HCT116 (cell line): ENCODE data around the gene TTYH3. TPM values are rescaled to one million over a fixed set of nuclear protein-coding genes. Genes with fewer than 3 reads are reported as not detected.

Experiments
- ATAC-seq: fragments of 200-7000 bp; cut with Tn5 transposase; 2 replicates; pipeline ENCODE4 v1.9.1; 2020; ENCODE audit warnings: mild to moderate bottlenecking, moderate library complexity
- BruUV-seq: library from RNA; stranded (reverse); fragments of 400-500 nt; replicated peaks from 2 replicates; lab custom pipeline; 2021; lab: Mats Ljungman, UMichigan
- CTCF ChIA-PET: fragments of 300-600 bp; sonication (Branson Sonifier 250); formaldehyde crosslinking; loops from one replicate; lab custom pipeline; 2021; ENCODE audit warnings: antibody characterized with exemption; lab: Charles Lee
- POLR2A ChIA-PET: fragments of 300-600, 350-600 bp; sonication (Branson Sonifier 250); formaldehyde crosslinking; loops from one replicate; lab custom pipeline; 2021; ENCODE audit warnings: antibody characterized with exemption; lab: Charles Lee
- RAD21 ChIA-PET, 2 experiments: fragments of 300-600 bp; sonication (Branson Sonifier 250); formaldehyde crosslinking; loops; one replicate each; lab custom pipeline; 2023; ENCODE audit warnings: low total read pairs in 2 of 2; ENCODE audit not compliant: uncharacterized antibody in 2 of 2, unreplicated experiment in 2 of 2, low non-redundant PET in 1 of 2; lab: Charles Lee
- DNase-seq: peaks from one replicate; pipeline ENCODE4 v3.0.0-alpha.2; 2010; ENCODE audit warnings: low read depth, low spot score
- H2AFZ ChIP-seq: fragments of 200-600 bp; shearing (Covaris generic), sonication (generic); 2 replicates; pipeline ENCODE4 v1.6.1; 2017; ENCODE audit warnings: low read depth, mixed run types, mixed read lengths, antibody characterized with exemption, low read length; ENCODE audit not compliant: poor library complexity, severe bottlenecking
- H3K27ac ChIP-seq: 2 replicates; pipeline ENCODE4 v1.5.1; 2012; ENCODE audit warnings: low read depth, low read length
- H3K27me3 ChIP-seq: fragments of 200-600 bp; sonication (generic); 2 replicates; pipeline ENCODE4 v1.6.1; 2016; ENCODE audit warnings: mixed run types, low read length, mixed read lengths; ENCODE audit not compliant: insufficient read depth
- H3K36me3 ChIP-seq, 2 experiments: fragments of 200-500 bp in 1 of 2; fragments of 200-600 bp in 1 of 2; sonication (Bioruptor generic) in 1 of 2; sonication (generic) in 1 of 2; 2 replicates each; pipeline versions ENCODE4 v1.5.1 to v1.6.1; 2014 to 2016; ENCODE audit warnings: low read length in 2 of 2, inconsistent platforms in 1 of 2, mixed read lengths in 1 of 2, mixed run types in 1 of 2; ENCODE audit not compliant: insufficient read depth in 2 of 2, control insufficient read depth in 1 of 2
- H3K4me1 ChIP-seq, 2 experiments: fragments of 200-600 bp in 1 of 2; sonication (generic) in 1 of 2; 2 replicates each; pipeline versions ENCODE4 v1.5.1 to v1.6.1; 2012 to 2017; ENCODE audit warnings: low read length in 2 of 2, inconsistent platforms in 1 of 2, mild to moderate bottlenecking in 1 of 2, mixed read lengths in 1 of 2, mixed run types in 1 of 2, moderate library complexity in 1 of 2; ENCODE audit not compliant: insufficient read depth in 2 of 2, control insufficient read depth in 1 of 2
- H3K4me2 ChIP-seq: fragments of 200-600 bp; sonication (generic); 2 replicates; pipeline ENCODE4 v1.6.1; 2017; ENCODE audit warnings: mixed run types, low read length, mixed read lengths
- H3K4me3 ChIP-seq, 2 experiments: fragments of 200-600 bp in 1 of 2; sonication (generic) in 1 of 2; replicated peaks in 1 of 2; 2 replicates each; pipeline ENCODE4 v1.5.1; 2011 to 2016; ENCODE audit warnings: low read length in 2 of 2, control low read depth in 1 of 2, low read depth in 1 of 2, mild to moderate bottlenecking in 1 of 2, mixed read lengths in 1 of 2, mixed run types in 1 of 2
- H3K79me2 ChIP-seq: fragments of 200-600 bp; sonication (generic); 2 replicates; pipeline ENCODE4 v1.6.1; 2017; ENCODE audit warnings: mild to moderate bottlenecking, mixed run types, low read length, moderate library complexity, mixed read lengths; ENCODE audit not compliant: insufficient read depth
- H3K9ac ChIP-seq: fragments of 200-600 bp; sonication (generic); 2 replicates; pipeline ENCODE4 v1.6.1; 2016; ENCODE audit warnings: low read length, mixed read lengths
- H3K9me2 ChIP-seq: fragments of 200-600 bp; sonication (generic), shearing (Covaris generic); 2 replicates; pipeline ENCODE4 v1.6.1; 2017; ENCODE audit warnings: mixed run types, mild to moderate bottlenecking, moderate library complexity; ENCODE audit not compliant: insufficient read depth
- H3K9me3 ChIP-seq, 2 experiments: fragments of 200-500 bp in 1 of 2; fragments of 200-600 bp in 1 of 2; sonication (Bioruptor generic) in 1 of 2; sonication (generic) in 1 of 2; 2 replicates each; pipeline ENCODE4 v1.6.1; 2014 to 2017; ENCODE audit warnings: low read length in 2 of 2, mixed read lengths in 2 of 2, inconsistent platforms in 1 of 2, low read depth in 1 of 2, mild to moderate bottlenecking in 1 of 2, mixed run types in 1 of 2, moderate library complexity in 1 of 2; ENCODE audit not compliant: control insufficient read depth in 1 of 2, insufficient read depth in 1 of 2
- H4K20me1 ChIP-seq: fragments of 200-600 bp; sonication (generic), shearing (Covaris generic); 2 replicates; pipeline ENCODE4 v1.6.1; 2017; ENCODE audit warnings: mixed run types, mild to moderate bottlenecking, moderate library complexity; ENCODE audit not compliant: insufficient read depth
- CBX3 ChIP-seq: IDR thresholded peaks from 2 replicates; pipeline ENCODE4 v1.6.1; 2012; ENCODE audit warnings: low read depth
- CEBPB ChIP-seq: IDR thresholded peaks from 2 replicates; pipeline ENCODE4 v1.6.1; 2012; ENCODE audit warnings: low read depth
- EGR1 ChIP-seq: IDR thresholded peaks from 2 replicates; pipeline ENCODE4 v1.6.1; 2012; ENCODE audit warnings: low read depth
- ELF1 ChIP-seq: IDR thresholded peaks from 2 replicates; pipeline ENCODE4 v1.6.1; 2012; ENCODE audit warnings: low read depth, borderline replicate concordance
- EZH2 ChIP-seq: fragments of 200-600 bp; sonication (generic); IDR thresholded peaks from 2 replicates; pipeline ENCODE4 v1.6.1; 2017; ENCODE audit warnings: antibody characterized with exemption, mixed run types
- EZH2phosphoT487 ChIP-seq: fragments of 200-600 bp; IDR thresholded peaks from 2 replicates; pipeline ENCODE4 v1.6.1; 2018; ENCODE audit warnings: antibody characterized with exemption, borderline replicate concordance
- FOSL1 ChIP-seq: IDR thresholded peaks from 2 replicates; pipeline ENCODE4 v1.6.1; 2012; ENCODE audit warnings: low read depth
- POLR2A ChIP-seq: IDR thresholded peaks from 2 replicates; pipeline ENCODE4 v1.7.0; 2011; ENCODE audit warnings: borderline replicate concordance; ENCODE audit not compliant: insufficient read depth, insufficient read length; ENCODE audit errors: extremely low read depth
- RAD21 ChIP-seq: IDR thresholded peaks from 2 replicates; pipeline ENCODE4 v1.6.1; 2012; ENCODE audit warnings: low read depth, mild to moderate bottlenecking
- SIN3A ChIP-seq: IDR thresholded peaks from 2 replicates; pipeline ENCODE4 v1.6.1; 2012; ENCODE audit warnings: low read depth
- SP1 ChIP-seq: IDR thresholded peaks from 2 replicates; pipeline ENCODE4 v1.6.1; 2012; ENCODE audit warnings: low read depth
- SRF ChIP-seq: IDR thresholded peaks from 2 replicates; pipeline ENCODE4 v1.6.1; 2012; ENCODE audit warnings: low read depth
- TCF7L2 ChIP-seq: IDR thresholded peaks from 2 replicates; pipeline ENCODE4 v1.7.0; 2011; ENCODE audit warnings: borderline replicate concordance, inconsistent platforms; ENCODE audit not compliant: insufficient read depth, insufficient read length; ENCODE audit errors: extremely low read depth
- YY1 ChIP-seq: IDR thresholded peaks from 2 replicates; pipeline ENCODE4 v1.6.1; 2011; ENCODE audit warnings: low read length, low read depth, moderate library complexity, mild to moderate bottlenecking; ENCODE audit not compliant: insufficient replicate concordance; ENCODE audit errors: extremely low read depth
- ZFX ChIP-seq: fragments of 450-650 bp; IDR thresholded peaks from 2 replicates; pipeline ENCODE4 v1.6.1; 2017
- ZNF274 ChIP-seq: fragments of 200-500 bp; sonication (Bioruptor generic); IDR thresholded peaks from 2 replicates; pipeline ENCODE4 v1.6.1; 2014; ENCODE audit warnings: mild to moderate bottlenecking, low read depth, low read length, inconsistent platforms
- intact Hi-C: fragments of 100-400 bp; cut with micrococcal nuclease; formaldehyde crosslinking; loops from 2 replicates; pipeline ENCODE4 v1.10.0; 2022
- total RNA-seq: library from RNA; stranded (reverse); gene quantifications from one replicate; pipeline ENCODE4 v1.2.1, GENCODE V29; 2021; ENCODE audit not compliant: unreplicated experiment
- TF ChIP-seq, protein P1 (sequence below): IDR thresholded peaks from 2 replicates; pipeline ENCODE4 v1.6.1; 2012
- TF ChIP-seq, protein P2 (sequence below): IDR thresholded peaks from 2 replicates; pipeline ENCODE4 v1.6.1; 2011; ENCODE audit warnings: mild to moderate bottlenecking, low read length, moderate library complexity; ENCODE audit not compliant: insufficient replicate concordance; ENCODE audit errors: extremely low read depth
- TF ChIP-seq, protein P3 (sequence below), 3 experiments: fragments of 200-600 bp in 1 of 3; sonication (generic) in 1 of 3; IDR thresholded peaks in 2 of 3; conservative IDR thresholded peaks in 1 of 3; 2 replicates each; pipeline ENCODE4 v1.5.1; 2012 to 2017; ENCODE audit warnings: low read depth in 2 of 3, low read length in 2 of 3, antibody characterized with exemption in 1 of 3, borderline replicate concordance in 1 of 3, control low read depth in 1 of 3, mild to moderate bottlenecking in 1 of 3, mixed read lengths in 1 of 3, mixed run types in 1 of 3, moderate library complexity in 1 of 3; ENCODE audit not compliant: insufficient read depth in 1 of 3
- TF ChIP-seq, protein P4 (sequence below): IDR thresholded peaks from 2 replicates; pipeline ENCODE4 v1.6.1; 2012

TTYH3 gene
- total RNA-seq, 1 experiment from 2014 or later: 40.3 TPM

DNA sequence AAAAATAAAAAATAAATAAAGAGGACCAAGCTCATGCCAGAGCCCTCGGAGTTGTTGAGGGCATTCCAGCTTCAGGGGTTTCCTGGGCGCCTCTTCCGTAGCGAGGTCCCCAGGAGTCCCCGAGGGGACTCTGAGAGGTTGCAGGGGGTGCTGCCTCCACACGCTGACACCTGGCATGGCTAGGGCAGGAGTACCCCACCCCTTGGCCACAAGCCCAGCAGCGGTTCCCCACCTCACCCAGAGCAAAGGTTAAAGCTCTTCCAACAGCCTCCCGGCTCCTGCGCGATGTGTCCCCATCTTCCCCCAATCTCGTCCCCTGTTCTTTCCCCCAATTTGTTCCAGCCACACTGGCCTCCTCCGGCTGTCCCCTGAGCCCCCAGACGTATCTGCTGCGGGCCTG is 60.8 kb downstream of the TTYH3 start:
- no peak for DNase-seq
- H3K36me3 ChIP-seq: no peaks in the 10 kb centered on the region
- ChIA-PET RAD21 (no interaction called here), CTCF (interaction anchor here (0.6 kb wide), 1 partner anchor 22 kb away, joined by 3 read pairs; no protein-coding TSS in a partner anchor), POLR2A (no interaction called here)
- no peak overlapping the region for H3K4me2 ChIP-seq
- no TSS peak for BruUV-seq
- H3K27me3 ChIP-seq: no peaks in the 10 kb centered on the region
- ATAC-seq: no peak
- peaks cover 10 to 19% of the 10 kb centered on the region in 2 experiments; a peak in 3 of 4 replicates for H3K4me1 ChIP-seq
- no peaks in the 10 kb centered on the region for H4K20me1 ChIP-seq
- TF ChIP-seq, protein P1, sequence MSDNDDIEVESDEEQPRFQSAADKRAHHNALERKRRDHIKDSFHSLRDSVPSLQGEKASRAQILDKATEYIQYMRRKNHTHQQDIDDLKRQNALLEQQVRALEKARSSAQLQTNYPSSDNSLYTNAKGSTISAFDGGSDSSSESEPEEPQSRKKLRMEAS: no peak
- TF ChIP-seq TCF7L2: no peak
- no peak for TF ChIP-seq ZFX
- TF ChIP-seq, protein P2, sequence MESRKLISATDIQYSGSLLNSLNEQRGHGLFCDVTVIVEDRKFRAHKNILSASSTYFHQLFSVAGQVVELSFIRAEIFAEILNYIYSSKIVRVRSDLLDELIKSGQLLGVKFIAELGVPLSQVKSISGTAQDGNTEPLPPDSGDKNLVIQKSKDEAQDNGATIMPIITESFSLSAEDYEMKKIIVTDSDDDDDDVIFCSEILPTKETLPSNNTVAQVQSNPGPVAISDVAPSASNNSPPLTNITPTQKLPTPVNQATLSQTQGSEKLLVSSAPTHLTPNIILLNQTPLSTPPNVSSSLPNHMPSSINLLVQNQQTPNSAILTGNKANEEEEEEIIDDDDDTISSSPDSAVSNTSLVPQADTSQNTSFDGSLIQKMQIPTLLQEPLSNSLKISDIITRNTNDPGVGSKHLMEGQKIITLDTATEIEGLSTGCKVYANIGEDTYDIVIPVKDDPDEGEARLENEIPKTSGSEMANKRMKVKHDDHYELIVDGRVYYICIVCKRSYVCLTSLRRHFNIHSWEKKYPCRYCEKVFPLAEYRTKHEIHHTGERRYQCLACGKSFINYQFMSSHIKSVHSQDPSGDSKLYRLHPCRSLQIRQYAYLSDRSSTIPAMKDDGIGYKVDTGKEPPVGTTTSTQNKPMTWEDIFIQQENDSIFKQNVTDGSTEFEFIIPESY: no peak
- no peak for TF ChIP-seq EZH2phosphoT487
- TF ChIP-seq SP1: no peak
- TF ChIP-seq POLR2A: no peak
- no peak for TF ChIP-seq ZNF274
- TF ChIP-seq ELF1: no peak
- no peak for TF ChIP-seq SRF
- TF ChIP-seq YY1: no peak
- TF ChIP-seq CBX3: no peak
- TF ChIP-seq FOSL1: no peak
- TF ChIP-seq SIN3A: no peak
- no peak for TF ChIP-seq EGR1
- TF ChIP-seq RAD21: no peak
- TF ChIP-seq, protein P3, sequence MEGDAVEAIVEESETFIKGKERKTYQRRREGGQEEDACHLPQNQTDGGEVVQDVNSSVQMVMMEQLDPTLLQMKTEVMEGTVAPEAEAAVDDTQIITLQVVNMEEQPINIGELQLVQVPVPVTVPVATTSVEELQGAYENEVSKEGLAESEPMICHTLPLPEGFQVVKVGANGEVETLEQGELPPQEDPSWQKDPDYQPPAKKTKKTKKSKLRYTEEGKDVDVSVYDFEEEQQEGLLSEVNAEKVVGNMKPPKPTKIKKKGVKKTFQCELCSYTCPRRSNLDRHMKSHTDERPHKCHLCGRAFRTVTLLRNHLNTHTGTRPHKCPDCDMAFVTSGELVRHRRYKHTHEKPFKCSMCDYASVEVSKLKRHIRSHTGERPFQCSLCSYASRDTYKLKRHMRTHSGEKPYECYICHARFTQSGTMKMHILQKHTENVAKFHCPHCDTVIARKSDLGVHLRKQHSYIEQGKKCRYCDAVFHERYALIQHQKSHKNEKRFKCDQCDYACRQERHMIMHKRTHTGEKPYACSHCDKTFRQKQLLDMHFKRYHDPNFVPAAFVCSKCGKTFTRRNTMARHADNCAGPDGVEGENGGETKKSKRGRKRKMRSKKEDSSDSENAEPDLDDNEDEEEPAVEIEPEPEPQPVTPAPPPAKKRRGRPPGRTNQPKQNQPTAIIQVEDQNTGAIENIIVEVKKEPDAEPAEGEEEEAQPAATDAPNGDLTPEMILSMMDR (IDR thresholded peaks at IDR 0.05 in 2 of 3, conservative IDR thresholded peaks at IDR 0.05 in 1 of 3; ENCODE audit: borderline replicate concordance in 1 of 3, insufficient read depth in 1 of 3, low read depth in 2 of 3, low read length in 2 of 3): no peak
- TF ChIP-seq, protein P4, sequence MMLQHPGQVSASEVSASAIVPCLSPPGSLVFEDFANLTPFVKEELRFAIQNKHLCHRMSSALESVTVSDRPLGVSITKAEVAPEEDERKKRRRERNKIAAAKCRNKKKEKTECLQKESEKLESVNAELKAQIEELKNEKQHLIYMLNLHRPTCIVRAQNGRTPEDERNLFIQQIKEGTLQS: no peak
- TF ChIP-seq EZH2: no peak
- TF ChIP-seq CEBPB: no peak
- no peaks in the 10 kb centered on the region for H3K79me2 ChIP-seq
- H3K9ac ChIP-seq: no peak overlapping the region
- no peak overlapping the region for H2AFZ ChIP-seq
- intact Hi-C loops: no loop called here
- H3K9me2 ChIP-seq: no peaks in the 10 kb centered on the region
- no peak overlapping the region for H3K27ac ChIP-seq
- no peaks in the 10 kb centered on the region for H3K9me3 ChIP-seq
- no peak overlapping the region for H3K4me3 ChIP-seq
